IMR-90 (cell line): ENCODE results near the gene DPYSL5. TPM values are rescaled to one million over a fixed set of nuclear protein-coding genes. Genes with fewer than 3 reads are reported as not detected.

Experiments used
- ATAC-seq: fragments of 200-7000 bp; cut with Tn5 transposase; 2 replicates; pipeline ENCODE4 v1.9.1; 2020; ENCODE audit warnings: low read depth, mild to moderate bottlenecking, moderate library complexity
- BruUV-seq: library from RNA; stranded (reverse); fragments of 400-500 nt; replicated peaks from 2 replicates; lab custom pipeline; 2021; lab: Mats Ljungman, UMichigan
- CTCF ChIA-PET: fragments of 300-600 bp; formaldehyde crosslinking; extraction: SDS; loops from one replicate; lab custom pipeline; 2021; ENCODE audit warnings: antibody characterized with exemption; lab: Yijun Ruan, JAX
- POLR2A ChIA-PET: fragments of 300-600 bp; sonication (Branson Sonifier 250); formaldehyde crosslinking; loops from one replicate; lab custom pipeline; 2022; ENCODE audit warnings: antibody characterized with exemption; ENCODE audit not compliant: unreplicated experiment; lab: Charles Lee
- DNase-seq: peaks from one replicate; pipeline ENCODE4 v3.0.0; 2013
- H2AFZ ChIP-seq: replicated peaks from 2 replicates; pipeline ENCODE3; 2013; ENCODE audit warnings: low read length, mild to moderate bottlenecking; ENCODE audit not compliant: poor library complexity
- H2AK5ac ChIP-seq: 2 replicates; pipeline ENCODE4 v1.6.1; 2013; ENCODE audit warnings: low read depth, low read length, inconsistent platforms
- H2AK9ac ChIP-seq: replicated peaks from 2 replicates; pipeline ENCODE3; 2013; ENCODE audit warnings: mild to moderate bottlenecking, low read depth, low read length, moderate library complexity; ENCODE audit not compliant: poor library complexity
- H2BK120ac ChIP-seq: 2 replicates; pipeline ENCODE4 v1.6.1; 2013; ENCODE audit warnings: low read depth, low read length, inconsistent platforms
- H2BK15ac ChIP-seq: 3 replicates; pipeline ENCODE4 v1.6.1; 2013; ENCODE audit warnings: low read depth, low read length, inconsistent platforms
- H2BK20ac ChIP-seq: 2 replicates; pipeline ENCODE4 v1.6.1; 2013; ENCODE audit warnings: low read depth, mild to moderate bottlenecking, inconsistent platforms, low read length, moderate library complexity
- H2BK5ac ChIP-seq: 2 replicates; pipeline ENCODE4 v1.6.1; 2013; ENCODE audit warnings: mild to moderate bottlenecking, low read depth, low read length, inconsistent platforms; ENCODE audit not compliant: poor library complexity, severe bottlenecking
- H3K14ac ChIP-seq: replicated peaks from 2 replicates; pipeline ENCODE4 v1.6.1; 2013; ENCODE audit warnings: low read depth, low read length, inconsistent platforms
- H3K18ac ChIP-seq: 2 replicates; pipeline ENCODE4 v1.6.1; 2013; ENCODE audit warnings: low read depth, low read length, control low read depth
- H3K23ac ChIP-seq: 2 replicates; pipeline ENCODE4 v1.6.1; 2013; ENCODE audit warnings: low read depth, low read length, inconsistent platforms
- H3K27ac ChIP-seq: 2 replicates; pipeline ENCODE4 v1.5.1; 2013; ENCODE audit warnings: mild to moderate bottlenecking, control low read depth, low read length; ENCODE audit not compliant: insufficient read depth
- H3K27me3 ChIP-seq: 2 replicates; pipeline ENCODE4 v1.6.1; 2013; ENCODE audit warnings: low read length; ENCODE audit not compliant: control insufficient read depth, insufficient read depth
- H3K36me3 ChIP-seq: 2 replicates; pipeline ENCODE4 v1.6.1; 2013; ENCODE audit warnings: low read length, mixed read lengths; ENCODE audit not compliant: control insufficient read depth, insufficient read depth
- H3K4ac ChIP-seq: 2 replicates; pipeline ENCODE4 v1.6.1; 2013; ENCODE audit warnings: low read depth, low read length, inconsistent platforms
- H3K4me1 ChIP-seq: 2 replicates; pipeline ENCODE4 v1.6.1; 2013; ENCODE audit warnings: low read length, mixed read lengths; ENCODE audit not compliant: control insufficient read depth, insufficient read depth
- H3K4me2 ChIP-seq: 2 replicates; pipeline ENCODE4 v1.6.1; 2013; ENCODE audit warnings: low read depth, mild to moderate bottlenecking, control low read depth, low read length, moderate library complexity
- H3K4me3 ChIP-seq: 2 replicates; pipeline ENCODE4 v1.5.1; 2013; ENCODE audit warnings: low read depth, mild to moderate bottlenecking, control low read depth, low read length, moderate library complexity; ENCODE audit not compliant: insufficient read depth
- H3K56ac ChIP-seq: 2 replicates; pipeline ENCODE4 v1.6.1; 2013; ENCODE audit warnings: low read length, inconsistent platforms; ENCODE audit not compliant: insufficient read depth; ENCODE audit errors: extremely low read depth
- H3K79me1 ChIP-seq, 2 experiments: 2 replicates each; pipeline ENCODE4 v1.6.1; 2013; ENCODE audit warnings: low read length in 2 of 2, inconsistent platforms in 1 of 2, low read depth in 1 of 2
- H3K9ac ChIP-seq: 2 replicates; pipeline ENCODE4 v1.6.1; 2013; ENCODE audit warnings: low read depth, low read length, control low read depth
- H3K9me1 ChIP-seq: 2 replicates; pipeline ENCODE4 v1.6.1; 2013; ENCODE audit warnings: low read length, inconsistent platforms; ENCODE audit not compliant: insufficient read depth
- H3K9me3 ChIP-seq: 2 replicates; pipeline ENCODE4 v1.6.1; 2013; ENCODE audit warnings: low read length; ENCODE audit not compliant: control insufficient read depth, insufficient read depth
- H4K20me1 ChIP-seq: 2 replicates; pipeline ENCODE4 v1.6.1; 2013; ENCODE audit warnings: low read length, inconsistent platforms; ENCODE audit not compliant: insufficient read depth
- H4K5ac ChIP-seq: 2 replicates; pipeline ENCODE4 v1.6.1; 2013; ENCODE audit warnings: mild to moderate bottlenecking, low read depth, low read length, control low read depth
- H4K8ac ChIP-seq, 2 experiments: 2 replicates each; pipeline ENCODE4 v1.6.1; 2013; ENCODE audit warnings: low read depth in 2 of 2, low read length in 2 of 2, control low read depth in 1 of 2, inconsistent platforms in 1 of 2
- H4K91ac ChIP-seq: 2 replicates; pipeline ENCODE4 v1.6.1; 2013; ENCODE audit warnings: low read depth, low read length, inconsistent platforms; ENCODE audit not compliant: insufficient read depth
- BHLHE40 ChIP-seq: fragments of 150-350 bp; IDR thresholded peaks from 2 replicates; pipeline ENCODE4 v1.6.1; 2016; ENCODE audit warnings: mild to moderate bottlenecking, low read depth, low read length
- MAZ ChIP-seq: IDR thresholded peaks from 2 replicates; pipeline ENCODE4 v1.6.1; 2012; ENCODE audit warnings: low read depth, mild to moderate bottlenecking, low read length, improper control_type of control experiment, moderate library complexity, borderline replicate concordance
- NFE2L2 ChIP-seq: fragments of 150-350 bp; IDR thresholded peaks from 2 replicates; pipeline ENCODE4 v1.6.1; 2016; ENCODE audit warnings: low read depth, mild to moderate bottlenecking, low read length
- POLR2A ChIP-seq: IDR thresholded peaks from 2 replicates; pipeline ENCODE4 v1.6.1; 2012; ENCODE audit warnings: mild to moderate bottlenecking, low read depth, low read length
- RCOR1 ChIP-seq: IDR thresholded peaks from 2 replicates; pipeline ENCODE4 v1.6.1; 2012; ENCODE audit warnings: mild to moderate bottlenecking, low read length, improper control_type of control experiment; ENCODE audit not compliant: insufficient replicate concordance
- RFX5 ChIP-seq: IDR thresholded peaks from 2 replicates; pipeline ENCODE4 v1.8.0; 2012; ENCODE audit warnings: low read depth, mild to moderate bottlenecking, low read length, moderate library complexity
- whole genome bisulfite sequencing, 2 experiments: methylation state at CpG; one replicate each; pipeline versions ENCODE4 v1.1.5 to v1.1.7; 2013; ENCODE audit warnings: missing lambda C conversion rate in 2 of 2; ENCODE audit not compliant: insufficient read length in 1 of 2; ENCODE audit errors: extremely low coverage in 2 of 2; 5-methylcytosine and 5-hydroxymethylcytosine counted together
- dilution Hi-C: fragments of 300-500 bp; cut with HindIII; formaldehyde crosslinking; loops from one replicate; pipeline ENCODE4 v1.14.3; 2018; ENCODE audit warnings: low sequenced_read_pairs; ENCODE audit not compliant: unreplicated experiment
- in situ Hi-C: fragments of 300-500 bp; cut with MboI; formaldehyde crosslinking; loops from 3 replicates; pipeline ENCODE4 v1.14.3; 2019; ENCODE audit warnings: low sequenced_read_pairs, inconsistent platforms, mixed read lengths
- intact Hi-C: fragments of 100-400 bp; cut with micrococcal nuclease; formaldehyde crosslinking; loops from 2 replicates; pipeline ENCODE4 v1.10.0; 2022
- polyA plus RNA-seq, 3 experiments: library from polyadenylated mRNA; depleted of rRNA; stranded (reverse); fragments of >200 nt; gene quantifications; 2 replicates each; pipeline ENCODE4 v1.2.3, GENCODE V29; 2012; ENCODE audit warnings: low replicate concordance in 1 of 3
- total RNA-seq: library from RNA; depleted of rRNA; stranded (reverse); fragments of >200 nt; gene quantifications from 2 replicates; pipeline ENCODE4 v1.2.3, GENCODE V29; 2012
- TF ChIP-seq, protein P1 (sequence below): fragments of 150-350 bp; IDR thresholded peaks from 2 replicates; pipeline ENCODE4 v1.6.1; 2016; ENCODE audit warnings: low read depth, mild to moderate bottlenecking, low read length, moderate library complexity, borderline replicate concordance
- TF ChIP-seq, protein P2 (sequence below): fragments of 150-350 bp; IDR thresholded peaks from 2 replicates; pipeline ENCODE4 v1.6.1; 2017; ENCODE audit warnings: mild to moderate bottlenecking, antibody characterized with exemption, low read length, low read depth

The DPYSL5 gene
- total and polyA plus RNA-seq, 2 of the 4 experiments (the other 2 are of a cell fraction) = not detected

DNA sequence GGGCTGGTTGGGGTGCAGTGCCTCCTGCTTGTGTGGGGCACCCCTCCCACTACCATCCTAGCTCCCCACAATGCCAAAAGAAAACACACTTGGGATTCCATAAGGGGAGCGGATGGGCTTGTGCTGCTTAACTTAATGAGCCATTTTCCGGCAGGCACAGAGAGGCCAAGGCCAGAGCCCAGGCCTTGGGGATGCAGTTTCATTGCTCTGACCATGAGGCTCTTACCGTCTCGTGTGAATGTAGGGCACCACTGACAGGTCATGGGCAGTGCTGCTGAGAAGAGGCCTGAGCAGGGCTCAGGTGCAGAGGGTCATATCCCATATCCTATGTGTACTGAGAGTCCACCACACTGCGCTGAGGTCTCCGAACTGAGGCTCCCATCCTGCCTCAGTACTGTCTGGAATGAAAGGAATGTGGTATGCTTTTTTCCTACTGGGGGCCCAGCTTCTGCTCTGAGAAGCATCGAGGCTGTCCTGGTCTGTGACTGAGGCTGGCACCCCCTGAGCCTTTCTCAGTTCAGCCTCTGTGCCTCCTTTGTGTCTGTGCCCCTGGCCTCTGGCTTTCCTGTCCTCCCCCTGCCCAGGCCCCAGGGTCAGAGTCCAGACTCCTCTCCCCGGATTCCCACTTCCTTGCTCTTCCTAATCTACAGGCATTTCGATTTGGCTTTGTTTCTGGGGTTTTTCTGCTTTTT is 77.3 kb downstream of the DPYSL5 start:
- Histone ChIP-seq H2BK120ac (no peak overlapping the region; the same call in 1 of the 2 replicates), H3K14ac (no peak overlapping the region), H3K4me1 (peaks cover 8% of the 10 kb centered on the region; the same call in 1 of the 2 replicates), H3K18ac (no peak overlapping the region), H2BK20ac (no peak overlapping the region), H3K79me1 (no peaks in the 10 kb centered on the region), H3K36me3 (no peaks in the 10 kb centered on the region), H3K4ac (no peak overlapping the region; the same call in 1 of the 2 replicates), H2BK15ac (no peak overlapping the region), H3K4me3 (no peak overlapping the region), H2AK9ac (no peak overlapping the region), H3K23ac (no peak overlapping the region), H3K27me3 (peaks cover 32% of the 10 kb centered on the region), H3K4me2 (no peak overlapping the region), H2BK5ac (no peak overlapping the region), H4K91ac (no peak overlapping the region), H4K8ac (no peak overlapping the region), H2AFZ (peak overlapping the region; percentile 67), H4K5ac (no peak overlapping the region; the same call in 1 of the 2 replicates), H3K56ac (no peak overlapping the region), H4K20me1 (no peaks in the 10 kb centered on the region), H3K9me3 (no peaks in the 10 kb centered on the region), H3K27ac (no peak overlapping the region), H3K9me1 (no peaks in the 10 kb centered on the region), H3K9ac (no peak overlapping the region), H2AK5ac (no peak overlapping the region)
- no peak for DNase-seq
- WGBS, 2 experiments = 62% methylated on average over 6 of the region's 9 CpGs; no CpG with 5 or more reads in 1 of the 2 experiments
- intact Hi-C loops = no loop called here
- dilution Hi-C loops = no loop called here
- in situ Hi-C loops = no loop called here
- peak; percentile 92 for ATAC-seq
- TF ChIP-seq POLR2A = no peak
- TF ChIP-seq, protein P1, sequence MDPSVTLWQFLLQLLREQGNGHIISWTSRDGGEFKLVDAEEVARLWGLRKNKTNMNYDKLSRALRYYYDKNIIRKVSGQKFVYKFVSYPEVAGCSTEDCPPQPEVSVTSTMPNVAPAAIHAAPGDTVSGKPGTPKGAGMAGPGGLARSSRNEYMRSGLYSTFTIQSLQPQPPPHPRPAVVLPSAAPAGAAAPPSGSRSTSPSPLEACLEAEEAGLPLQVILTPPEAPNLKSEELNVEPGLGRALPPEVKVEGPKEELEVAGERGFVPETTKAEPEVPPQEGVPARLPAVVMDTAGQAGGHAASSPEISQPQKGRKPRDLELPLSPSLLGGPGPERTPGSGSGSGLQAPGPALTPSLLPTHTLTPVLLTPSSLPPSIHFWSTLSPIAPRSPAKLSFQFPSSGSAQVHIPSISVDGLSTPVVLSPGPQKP = no peak
- TF ChIP-seq RFX5 = no peak
- TF ChIP-seq, protein P2, sequence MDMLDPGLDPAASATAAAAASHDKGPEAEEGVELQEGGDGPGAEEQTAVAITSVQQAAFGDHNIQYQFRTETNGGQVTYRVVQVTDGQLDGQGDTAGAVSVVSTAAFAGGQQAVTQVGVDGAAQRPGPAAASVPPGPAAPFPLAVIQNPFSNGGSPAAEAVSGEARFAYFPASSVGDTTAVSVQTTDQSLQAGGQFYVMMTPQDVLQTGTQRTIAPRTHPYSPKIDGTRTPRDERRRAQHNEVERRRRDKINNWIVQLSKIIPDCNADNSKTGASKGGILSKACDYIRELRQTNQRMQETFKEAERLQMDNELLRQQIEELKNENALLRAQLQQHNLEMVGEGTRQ = no peak
- TF ChIP-seq MAZ = no peak
- no peak for TF ChIP-seq NFE2L2
- no peak for TF ChIP-seq BHLHE40
- no peak for TF ChIP-seq RCOR1
- ChIA-PET POLR2A (no interaction called here), CTCF (no interaction called here)
- no TSS peak for BruUV-seq
